Coronary artery (tissue), 2 donors: Measurements from ENCODE around the gene EXOC3L1.

Experiments
- DNase-seq: peaks from one replicate; pipeline ENCODE4 v3.0.0-alpha.2; 2017; ENCODE audit warnings: low spot score
- H3K27ac ChIP-seq, 2 donors: fragments of 200-600 bp; sonication (generic); one replicate each; pipeline ENCODE4 v1.5.1; 2016 to 2019
- H3K4me3 ChIP-seq: fragments of 200-600 bp; sonication (generic); 2 replicates; pipeline ENCODE4 v1.5.1; 2016; ENCODE audit warnings: mild to moderate bottlenecking, moderate library complexity
- TF ChIP-seq, protein P1 (sequence below): fragments of 200-600 bp; sonication (generic); IDR thresholded peaks from one replicate; pipeline ENCODE4 v1.5.1; 2019; ENCODE audit warnings: antibody characterized with exemption

The EXOC3L1 gene

DNA sequence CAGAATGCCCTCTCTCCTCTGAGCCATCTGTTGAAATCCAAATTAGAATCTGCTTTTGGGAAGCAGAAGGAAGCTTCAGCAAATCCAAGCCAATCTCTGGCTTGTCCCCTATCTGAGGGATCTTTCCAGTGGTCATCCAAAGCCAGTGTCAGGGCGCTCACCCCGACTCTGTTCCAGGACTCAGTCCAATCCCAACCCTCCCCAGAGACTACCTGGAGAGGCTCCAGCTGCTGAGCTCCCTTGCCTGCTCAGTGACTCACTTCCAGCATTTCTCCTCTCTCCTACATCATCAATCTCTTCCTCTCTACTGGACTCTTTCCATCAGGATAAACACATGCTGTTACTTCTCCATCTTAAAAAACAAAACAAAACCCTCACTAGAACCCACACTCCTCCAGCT is 8.6 kb downstream of the EXOC3L1 start:
- H3K4me3 ChIP-seq, result no peak overlapping the region
- peak overlapping the region in 1 of 2 donors; percentile 61 for H3K27ac ChIP-seq
- no peak for DNase-seq
- TF ChIP-seq, protein P1, sequence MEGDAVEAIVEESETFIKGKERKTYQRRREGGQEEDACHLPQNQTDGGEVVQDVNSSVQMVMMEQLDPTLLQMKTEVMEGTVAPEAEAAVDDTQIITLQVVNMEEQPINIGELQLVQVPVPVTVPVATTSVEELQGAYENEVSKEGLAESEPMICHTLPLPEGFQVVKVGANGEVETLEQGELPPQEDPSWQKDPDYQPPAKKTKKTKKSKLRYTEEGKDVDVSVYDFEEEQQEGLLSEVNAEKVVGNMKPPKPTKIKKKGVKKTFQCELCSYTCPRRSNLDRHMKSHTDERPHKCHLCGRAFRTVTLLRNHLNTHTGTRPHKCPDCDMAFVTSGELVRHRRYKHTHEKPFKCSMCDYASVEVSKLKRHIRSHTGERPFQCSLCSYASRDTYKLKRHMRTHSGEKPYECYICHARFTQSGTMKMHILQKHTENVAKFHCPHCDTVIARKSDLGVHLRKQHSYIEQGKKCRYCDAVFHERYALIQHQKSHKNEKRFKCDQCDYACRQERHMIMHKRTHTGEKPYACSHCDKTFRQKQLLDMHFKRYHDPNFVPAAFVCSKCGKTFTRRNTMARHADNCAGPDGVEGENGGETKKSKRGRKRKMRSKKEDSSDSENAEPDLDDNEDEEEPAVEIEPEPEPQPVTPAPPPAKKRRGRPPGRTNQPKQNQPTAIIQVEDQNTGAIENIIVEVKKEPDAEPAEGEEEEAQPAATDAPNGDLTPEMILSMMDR, result no peak

DNA sequence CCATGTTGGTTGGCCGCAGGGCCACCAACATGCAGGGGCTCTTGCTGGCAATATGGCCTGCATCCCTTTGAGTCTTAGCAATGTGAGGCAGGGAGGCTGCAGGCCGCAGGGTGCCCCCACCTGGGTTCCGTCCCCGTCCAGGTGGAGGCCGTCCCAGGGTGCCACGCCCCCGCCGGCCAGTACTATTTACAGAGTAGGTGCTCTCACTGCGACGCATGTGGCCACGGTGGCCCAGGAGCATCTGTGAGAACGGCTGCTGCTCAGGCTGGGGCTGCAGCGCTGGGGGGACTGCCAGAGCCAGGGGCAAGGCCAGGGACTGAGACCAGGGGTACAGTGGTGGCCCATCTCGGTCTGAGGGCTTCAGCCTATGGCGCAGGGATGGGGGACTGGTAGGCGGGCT is 9.8 kb downstream of the EXOC3L1 start:
- no peak for DNase-seq
- TF ChIP-seq, protein P1, result no peak
- no peak overlapping the region for H3K4me3 ChIP-seq
- no peak overlapping the region for H3K27ac ChIP-seq

DNA sequence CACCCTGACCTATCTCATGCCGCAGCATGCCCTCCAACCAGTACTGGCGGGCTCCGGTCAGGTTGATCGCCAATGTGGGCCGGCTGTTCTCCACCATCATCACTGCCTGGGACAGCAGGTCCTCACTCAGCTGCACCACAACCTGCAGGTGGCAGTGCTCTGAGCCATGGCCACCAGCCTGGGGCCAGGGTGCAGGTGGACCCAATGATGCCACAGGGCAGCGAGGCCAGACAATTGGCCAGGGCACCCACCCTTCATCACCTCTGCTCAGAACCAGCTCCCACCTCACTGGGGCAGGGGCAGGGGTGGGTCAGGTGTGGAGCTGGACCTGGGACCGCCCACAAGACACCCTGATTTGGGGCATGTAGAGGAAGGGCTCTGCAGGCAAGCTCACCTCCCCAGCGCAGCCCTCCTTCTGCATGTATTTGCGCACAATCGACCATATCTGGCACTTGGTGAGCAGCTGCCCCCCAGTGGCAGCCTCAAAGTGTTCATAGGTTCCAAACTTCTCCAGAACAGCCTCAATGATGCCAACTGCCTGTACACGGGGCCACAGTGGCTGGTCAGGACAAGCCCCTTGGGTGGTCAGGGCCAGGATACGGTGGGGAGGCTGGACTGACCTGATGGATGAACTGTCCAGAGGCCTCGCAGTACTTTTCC is 10.4 kb downstream of the EXOC3L1 start:
- Histone ChIP-seq H3K27ac (no peak overlapping the region), H3K4me3 (no peak overlapping the region)
- DNase-seq, result no peak
- TF ChIP-seq, protein P1, result no peak

DNA sequence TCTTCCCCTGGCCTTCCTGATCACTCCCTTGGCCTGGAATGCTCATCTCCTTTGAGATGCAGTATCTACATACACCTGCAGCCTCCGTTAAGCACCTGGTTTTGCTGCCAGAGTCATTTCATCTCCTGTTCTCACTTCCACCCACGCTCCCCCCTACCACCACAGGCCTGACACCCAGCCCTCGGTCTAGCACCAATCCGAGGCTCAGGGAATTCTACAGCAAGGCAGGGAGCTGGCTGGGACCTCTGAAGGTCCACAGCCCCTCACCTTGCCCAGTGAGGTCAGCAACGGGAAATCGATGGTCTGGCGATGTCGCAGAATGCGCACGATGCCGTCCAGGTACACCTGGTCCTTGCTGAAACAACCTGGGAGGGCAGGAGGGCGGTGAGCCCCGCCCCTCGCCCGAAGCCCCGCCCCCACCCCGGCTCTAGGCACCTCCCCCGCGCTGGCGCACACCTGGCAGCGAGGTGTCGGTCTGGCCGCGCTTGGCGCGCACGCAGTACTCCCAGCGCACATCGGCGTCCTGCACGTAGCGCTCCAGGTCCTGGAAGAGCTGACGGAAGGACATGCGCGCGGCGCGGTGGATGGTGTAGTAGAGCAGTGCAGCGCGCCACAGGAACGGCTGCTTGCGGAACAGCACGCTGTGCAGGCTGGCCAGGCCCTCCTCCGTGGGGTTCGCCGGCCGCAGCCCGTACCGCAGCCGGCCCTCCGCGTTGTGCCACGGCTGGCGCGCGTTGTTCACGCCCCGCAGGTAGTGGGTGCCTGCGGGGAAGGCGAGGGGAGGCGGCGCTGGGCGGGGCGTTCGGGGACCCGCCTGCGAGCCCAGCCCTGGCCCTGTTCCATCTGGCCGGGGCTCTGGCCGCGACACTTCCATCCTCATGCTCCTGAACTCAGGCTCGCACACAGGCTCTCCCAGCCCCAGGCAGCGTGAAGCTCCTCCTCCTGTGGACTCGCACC is 11.9 kb downstream of the EXOC3L1 start:
- Histone ChIP-seq H3K27ac (peak overlapping the region in 1 of 2 donors; percentile 61), H3K4me3 (peak overlapping the region; percentile 67)
- no peak for DNase-seq
- TF ChIP-seq, protein P1, result no peak

DNA sequence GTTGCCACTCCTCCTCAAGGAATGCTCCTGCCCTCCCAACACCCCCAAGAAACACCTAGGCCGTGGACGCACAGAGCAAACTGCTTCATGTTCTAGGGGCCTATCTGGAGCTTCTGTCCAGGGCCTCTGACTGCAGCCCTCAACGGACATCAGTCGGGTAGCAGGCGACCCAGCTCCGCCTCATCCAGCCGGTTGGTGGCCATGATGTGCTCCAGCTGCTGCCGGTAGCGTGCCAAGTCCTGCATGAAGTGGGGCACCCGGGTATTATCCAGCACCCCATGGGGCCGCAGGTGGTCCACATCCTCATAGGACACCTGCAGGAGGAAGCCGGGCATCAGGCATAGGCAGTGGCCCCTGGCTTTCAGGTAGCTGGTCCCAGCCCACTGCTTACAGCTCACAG is 13.3 kb downstream of the EXOC3L1 start:
- no peak for DNase-seq
- TF ChIP-seq, protein P1, result no peak
- Histone ChIP-seq H3K4me3 (no peak overlapping the region), H3K27ac (no peak overlapping the region)

DNA sequence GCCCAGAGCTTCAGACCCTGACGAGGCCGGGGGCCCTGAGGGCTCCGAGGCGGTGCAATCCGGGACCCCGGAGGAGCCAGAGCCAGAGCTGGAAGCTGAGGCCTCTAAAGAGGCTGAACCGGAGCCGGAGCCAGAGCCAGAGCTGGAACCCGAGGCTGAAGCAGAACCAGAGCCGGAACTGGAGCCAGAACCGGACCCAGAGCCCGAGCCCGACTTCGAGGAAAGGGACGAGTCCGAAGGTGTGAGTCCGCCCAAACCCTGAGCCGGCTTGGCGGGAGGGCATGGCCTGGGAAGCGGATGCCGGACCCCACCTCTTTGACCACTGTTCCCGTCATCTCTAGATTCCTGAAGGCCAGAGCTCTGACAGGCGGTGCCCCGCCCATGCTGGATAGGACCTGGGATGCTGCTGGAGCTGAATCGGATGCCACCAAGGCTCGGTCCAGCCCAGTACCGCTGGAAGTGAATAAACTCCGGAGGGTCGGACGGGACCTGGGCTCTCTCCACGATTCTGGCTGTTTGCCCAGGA is 15.2 kb downstream of the EXOC3L1 start:
- TF ChIP-seq, protein P1, result no peak
- Histone ChIP-seq H3K4me3 (peak overlapping the region; percentile 77), H3K27ac (peak overlapping the region; percentile 92 to 99)
- DNase-seq, result no peak
